GM19324 (cell line): ENCODE data around the gene AHDC1.
"Not testable (repeated sequence)": the region's sequence is repeated elsewhere in the genome, so short reads cannot be mapped to it uniquely, and the experiment has no call there.

ENCODE experiments used
- ATAC-seq: cut with Tn5 transposase; IDR thresholded peaks from one replicate; pipeline ENCODE4 v1.9.1; 2021; ENCODE audit warnings: mild to moderate bottlenecking, moderate library complexity; ENCODE audit not compliant: unreplicated experiment, low FRiP score

Gene AHDC1

GRCh38 chr1:27554293-27554692, 49.7 kb downstream of the AHDC1 start:
- no peak for ATAC-seq

GRCh38 chr1:27553823-27554222, 50.1 kb downstream of the AHDC1 start:
- not testable (repeated sequence) for ATAC-seq

GRCh38 chr1:27552911-27553420, 51.0 kb downstream of the AHDC1 start:
- ATAC-seq, result no peak

GRCh38 chr1:27551953-27552312, 52.0 kb downstream of the AHDC1 start:
- ATAC-seq, result no peak

GRCh38 chr1:27551170-27551952, 52.6 kb downstream of the AHDC1 start:
- ATAC-seq, result no peak

- ATAC-seq, result no peak
Observed at GRCh38 chr1:27550510-27551169, 53.3 kb downstream of the AHDC1 start.

GRCh38 chr1:27549807-27550408, 54.0 kb downstream of the AHDC1 start:
- ATAC-seq, result no peak

- no peak for ATAC-seq
Observed at GRCh38 chr1:27548858-27549719, 54.9 kb downstream of the AHDC1 start.

GRCh38 chr1:27548136-27548853, 55.6 kb downstream of the AHDC1 start:
- no peak for ATAC-seq

GRCh38 chr1:27547220-27548116, 56.5 kb downstream of the AHDC1 start:
- ATAC-seq, result no peak

GRCh38 chr1:27545876-27546275, 58.1 kb downstream of the AHDC1 start:
- ATAC-seq, result no peak

- ATAC-seq, result no peak
Observed at GRCh38 chr1:27545271-27545670, 58.7 kb downstream of the AHDC1 start.

- no peak for ATAC-seq
Observed at GRCh38 chr1:27544834-27545233, 59.1 kb downstream of the AHDC1 start.

GRCh38 chr1:27543284-27543683, 60.7 kb downstream of the AHDC1 start:
- no peak for ATAC-seq

GRCh38 chr1:27542463-27543273, 61.3 kb downstream of the AHDC1 start:
- ATAC-seq, result no peak

- ATAC-seq, result no peak
Observed at GRCh38 chr1:27539901-27540861, 63.8 kb downstream of the AHDC1 start.

GRCh38 chr1:27538793-27539192, 65.2 kb downstream of the AHDC1 start:
- no peak for ATAC-seq
